HG03575 (cell line): Measurements from ENCODE around the gene TMPRSS11F.

Experiments
- ATAC-seq: cut with Tn5 transposase; IDR thresholded peaks from one replicate; pipeline ENCODE4 v1.9.1; 2021; ENCODE audit not compliant: unreplicated experiment, insufficient number of reproducible peaks, low FRiP score; ENCODE audit errors: extremely low read depth

TMPRSS11F gene

GRCh38 chr4:68082758-68083157 is 46.9 kb downstream of the TMPRSS11F start:
- ATAC-seq, result no peak

GRCh38 chr4:68079928-68080327 is 49.7 kb downstream of the TMPRSS11F start:
- ATAC-seq, result no peak

- no peak for ATAC-seq
These were observed 51.9 kb downstream of the TMPRSS11F start for GRCh38 chr4:68077737-68078136.

- ATAC-seq, result no peak
These were observed 52.4 kb downstream of the TMPRSS11F start for GRCh38 chr4:68077301-68077700.

GRCh38 chr4:68076194-68076593 is 53.5 kb downstream of the TMPRSS11F start:
- no peak for ATAC-seq

GRCh38 chr4:68074397-68074796 is 55.3 kb downstream of the TMPRSS11F start:
- ATAC-seq, result no peak

GRCh38 chr4:68070302-68070701 is 59.4 kb downstream of the TMPRSS11F start:
- ATAC-seq, result no peak

GRCh38 chr4:68062501-68062900 is 67.2 kb downstream of the TMPRSS11F start:
- ATAC-seq, result no peak

- no peak for ATAC-seq
These were observed 91.4 kb downstream of the TMPRSS11F start for GRCh38 chr4:68038272-68038671.

GRCh38 chr4:68021185-68021584 is 108.5 kb downstream of the TMPRSS11F start:
- ATAC-seq, result no peak

- no peak for ATAC-seq
These were observed 118.0 kb downstream of the TMPRSS11F start for GRCh38 chr4:68011684-68012083.
